ENCODE data around the gene GIMAP7. TPM values are rescaled to one million over a fixed set of nuclear protein-coding genes. Genes with fewer than 3 reads are reported as not detected.

The GIMAP7 gene
- total RNA-seq, 1 donor from 2014 or later, result not detected

DNA sequence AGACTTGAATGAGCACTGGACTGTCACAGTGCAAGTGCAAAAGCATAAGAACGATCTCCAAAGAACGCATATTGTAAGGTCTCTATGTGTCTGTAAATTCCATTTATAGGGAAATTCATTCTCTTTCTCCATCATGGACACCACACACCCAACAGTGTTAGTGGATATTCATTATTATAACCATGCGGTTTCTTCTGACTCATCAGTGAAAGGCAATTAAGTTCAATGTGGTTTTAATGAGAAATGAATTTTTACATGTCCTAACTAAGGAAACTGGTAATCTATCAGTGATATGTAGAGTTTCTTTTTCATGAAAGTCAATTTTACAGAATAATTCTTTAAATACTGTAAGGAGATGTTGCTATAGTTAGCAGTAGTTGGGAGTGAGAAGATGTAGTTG lies 38.4 kb upstream of the GIMAP7 start:
- Histone ChIP-seq H2AFZ (replicated peaks) (no peak overlapping the region), H3K27ac (no peak overlapping the region), H3K9me3 (ENCODE audit: low read depth) (no peaks in the 10 kb centered on the region), H3K79me2 (ENCODE audit: low read depth) (no peaks in the 10 kb centered on the region), H3K4me3 (no peak overlapping the region), H3F3A (ENCODE audit: low read depth) (no peaks in the 10 kb centered on the region), H3K9ac (no peak overlapping the region), H3K4me2 (no peak overlapping the region), H3K27me3 (no peaks in the 10 kb centered on the region), H4K20me1 (ENCODE audit: low read depth) (no peaks in the 10 kb centered on the region), H3K36me3 (no peaks in the 10 kb centered on the region), H3K4me1 (no peaks in the 10 kb centered on the region)
- no peak overlapping the region for H3K27ac Mint-ChIP-seq
- peaks cover 2% of the 10 kb centered on the region for H3K9me3 Mint-ChIP-seq
- peaks cover 10% of the 10 kb centered on the region for H3K4me1 Mint-ChIP-seq
- H3K36me3 Mint-ChIP-seq, result no peaks in the 10 kb centered on the region
- TF ChIP-seq, protein P1, sequence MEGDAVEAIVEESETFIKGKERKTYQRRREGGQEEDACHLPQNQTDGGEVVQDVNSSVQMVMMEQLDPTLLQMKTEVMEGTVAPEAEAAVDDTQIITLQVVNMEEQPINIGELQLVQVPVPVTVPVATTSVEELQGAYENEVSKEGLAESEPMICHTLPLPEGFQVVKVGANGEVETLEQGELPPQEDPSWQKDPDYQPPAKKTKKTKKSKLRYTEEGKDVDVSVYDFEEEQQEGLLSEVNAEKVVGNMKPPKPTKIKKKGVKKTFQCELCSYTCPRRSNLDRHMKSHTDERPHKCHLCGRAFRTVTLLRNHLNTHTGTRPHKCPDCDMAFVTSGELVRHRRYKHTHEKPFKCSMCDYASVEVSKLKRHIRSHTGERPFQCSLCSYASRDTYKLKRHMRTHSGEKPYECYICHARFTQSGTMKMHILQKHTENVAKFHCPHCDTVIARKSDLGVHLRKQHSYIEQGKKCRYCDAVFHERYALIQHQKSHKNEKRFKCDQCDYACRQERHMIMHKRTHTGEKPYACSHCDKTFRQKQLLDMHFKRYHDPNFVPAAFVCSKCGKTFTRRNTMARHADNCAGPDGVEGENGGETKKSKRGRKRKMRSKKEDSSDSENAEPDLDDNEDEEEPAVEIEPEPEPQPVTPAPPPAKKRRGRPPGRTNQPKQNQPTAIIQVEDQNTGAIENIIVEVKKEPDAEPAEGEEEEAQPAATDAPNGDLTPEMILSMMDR (IDR thresholded peaks at IDR 0.05), result no peak
- no peak for TF ChIP-seq EZH2 (IDR thresholded peaks at IDR 0.05)
- TF ChIP-seq EZH2phosphoT487 (IDR thresholded peaks at IDR 0.05), result no peak
- no peak for DNase-seq (ENCODE audit: low spot score)
- peaks cover 7% of the 10 kb centered on the region for H3K27me3 Mint-ChIP-seq (ENCODE audit: insufficient read depth, low read depth)
- no peak overlapping the region for H3K4me3 Mint-ChIP-seq

DNA sequence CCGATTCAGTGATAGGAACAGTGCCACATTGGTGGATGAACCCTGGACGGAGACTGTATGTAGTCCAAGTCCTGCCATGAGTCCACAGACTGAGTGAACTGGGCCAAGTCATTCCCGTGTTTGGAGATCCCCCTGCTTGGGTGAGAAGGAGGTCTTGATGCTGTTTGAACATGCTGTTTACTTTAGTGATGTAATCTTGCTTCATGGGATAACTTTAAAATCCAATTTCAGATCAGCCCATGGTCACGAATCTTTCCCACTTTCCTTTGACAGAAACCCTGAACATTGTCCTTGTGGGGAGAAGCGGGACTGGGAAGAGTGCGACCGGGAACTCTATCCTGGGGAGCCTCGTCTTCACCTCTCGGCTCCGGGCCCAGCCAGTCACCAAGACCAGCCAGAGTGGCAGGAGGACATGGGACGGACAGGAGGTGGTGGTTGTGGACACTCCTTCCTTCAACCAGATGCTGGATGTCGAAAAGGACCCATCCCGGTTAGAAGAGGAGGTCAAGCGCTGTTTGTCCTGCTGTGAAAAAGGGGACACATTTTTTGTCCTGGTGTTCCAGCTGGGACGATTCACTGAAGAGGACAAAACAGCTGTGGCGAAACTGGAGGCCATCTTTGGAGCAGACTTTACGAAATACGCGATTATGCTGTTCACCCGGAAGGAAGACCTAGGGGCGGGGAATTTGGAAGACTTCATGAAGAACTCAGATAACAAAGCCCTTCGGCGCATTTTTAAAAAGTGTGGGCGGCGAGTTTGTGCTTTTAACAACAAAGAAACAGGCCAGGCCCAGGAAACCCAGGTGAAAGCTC lies 37.6 kb upstream of the GIMAP7 start:
- TF ChIP-seq EZH2 (IDR thresholded peaks at IDR 0.05), result no peak
- TF ChIP-seq, protein P1 (IDR thresholded peaks at IDR 0.05), result no peak
- TF ChIP-seq EZH2phosphoT487 (IDR thresholded peaks at IDR 0.05), result no peak
- no peak overlapping the region for H2AFZ ChIP-seq (replicated peaks)
- H3K4me3 Mint-ChIP-seq, result no peak overlapping the region
- no peak overlapping the region for H3K27ac ChIP-seq
- H3K9me3 ChIP-seq (ENCODE audit: low read depth), result no peaks in the 10 kb centered on the region
- no peaks in the 10 kb centered on the region for H3K36me3 Mint-ChIP-seq
- no peak overlapping the region for H3K4me2 ChIP-seq
- H3K4me3 ChIP-seq, result no peak overlapping the region
- no peak for DNase-seq (ENCODE audit: low spot score)
- no peak overlapping the region for H3K27ac Mint-ChIP-seq
- no peaks in the 10 kb centered on the region for H3F3A ChIP-seq (ENCODE audit: low read depth)
- peaks cover 2% of the 10 kb centered on the region for H3K9me3 Mint-ChIP-seq
- peaks cover 5% of the 10 kb centered on the region for H3K4me1 Mint-ChIP-seq
- peaks cover 7% of the 10 kb centered on the region for H3K27me3 Mint-ChIP-seq (ENCODE audit: insufficient read depth, low read depth)
- H3K4me1 ChIP-seq, result no peaks in the 10 kb centered on the region
- H3K79me2 ChIP-seq (ENCODE audit: low read depth), result no peaks in the 10 kb centered on the region
- H3K36me3 ChIP-seq, result no peaks in the 10 kb centered on the region
- no peak overlapping the region for H3K9ac ChIP-seq
- H3K27me3 ChIP-seq, result no peaks in the 10 kb centered on the region
- no peaks in the 10 kb centered on the region for H4K20me1 ChIP-seq (ENCODE audit: low read depth)

DNA sequence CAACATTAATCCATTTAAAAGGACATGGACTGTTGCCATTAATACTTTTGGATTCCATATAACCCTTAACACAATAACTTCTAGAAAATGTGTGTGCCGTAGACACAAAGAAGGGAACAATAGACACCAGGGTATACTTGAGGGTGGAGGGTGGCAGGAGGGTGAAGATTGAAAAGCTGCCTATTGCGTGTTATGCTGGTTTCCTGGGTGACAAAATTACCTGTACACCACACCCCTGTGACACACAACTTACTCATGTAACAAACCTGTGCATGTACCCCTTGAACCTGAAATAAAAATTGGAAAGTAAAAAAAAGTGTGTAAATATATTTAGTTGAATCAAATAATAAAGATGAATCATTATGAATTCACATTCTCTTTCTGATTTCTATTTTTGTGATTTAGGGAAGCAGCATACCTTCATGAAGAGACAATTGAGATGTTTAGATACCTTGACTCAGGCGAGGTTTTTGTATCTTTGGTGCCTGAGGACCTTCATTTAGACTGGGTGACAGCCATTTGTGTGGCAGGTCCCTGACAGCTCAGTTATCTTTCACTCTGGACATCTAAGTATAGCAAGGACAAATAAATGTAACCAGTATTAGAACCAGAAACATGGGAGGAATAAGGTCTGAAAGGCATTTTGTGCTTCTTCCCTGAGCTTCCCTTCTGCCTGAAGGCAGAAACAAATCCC lies 35.5 kb upstream of the GIMAP7 start:
- Histone ChIP-seq H3K27me3 (peaks cover 5% of the 10 kb centered on the region), H4K20me1 (ENCODE audit: low read depth) (no peaks in the 10 kb centered on the region), H3K4me2 (no peak overlapping the region), H3K9ac (no peak overlapping the region), H3K4me3 (no peak overlapping the region), H3F3A (ENCODE audit: low read depth) (no peaks in the 10 kb centered on the region), H3K9me3 (ENCODE audit: low read depth) (no peaks in the 10 kb centered on the region), H3K27ac (no peak overlapping the region), H2AFZ (replicated peaks) (no peak overlapping the region), H3K36me3 (no peaks in the 10 kb centered on the region), H3K4me1 (no peaks in the 10 kb centered on the region), H3K79me2 (ENCODE audit: low read depth) (no peaks in the 10 kb centered on the region)
- Mint-ChIP-seq H3K36me3 (no peaks in the 10 kb centered on the region), H3K4me3 (no peak overlapping the region), H3K27me3 (ENCODE audit: insufficient read depth, low read depth) (peaks cover 4% of the 10 kb centered on the region), H3K4me1 (no peaks in the 10 kb centered on the region), H3K27ac (no peak overlapping the region), H3K9me3 (peaks cover 2% of the 10 kb centered on the region)
- DNase-seq (ENCODE audit: low spot score), result no peak
- TF ChIP-seq, protein P1 (IDR thresholded peaks at IDR 0.05), result no peak
- TF ChIP-seq EZH2 (IDR thresholded peaks at IDR 0.05) (no peak), EZH2phosphoT487 (IDR thresholded peaks at IDR 0.05) (no peak)

Measured in neural progenitor cell (in vitro differentiated cells).